Fibroblast of skin of right biceps (primary cell): ENCODE data around the gene VIT.
"Not testable (repeated sequence)": the region's sequence is repeated elsewhere in the genome, so short reads cannot be mapped to it uniquely, and the experiment has no call there.

Experiments
- DNase-seq: peaks from one replicate; pipeline ENCODE4 v3.0.0-alpha.2; 2013

Gene VIT

DNA sequence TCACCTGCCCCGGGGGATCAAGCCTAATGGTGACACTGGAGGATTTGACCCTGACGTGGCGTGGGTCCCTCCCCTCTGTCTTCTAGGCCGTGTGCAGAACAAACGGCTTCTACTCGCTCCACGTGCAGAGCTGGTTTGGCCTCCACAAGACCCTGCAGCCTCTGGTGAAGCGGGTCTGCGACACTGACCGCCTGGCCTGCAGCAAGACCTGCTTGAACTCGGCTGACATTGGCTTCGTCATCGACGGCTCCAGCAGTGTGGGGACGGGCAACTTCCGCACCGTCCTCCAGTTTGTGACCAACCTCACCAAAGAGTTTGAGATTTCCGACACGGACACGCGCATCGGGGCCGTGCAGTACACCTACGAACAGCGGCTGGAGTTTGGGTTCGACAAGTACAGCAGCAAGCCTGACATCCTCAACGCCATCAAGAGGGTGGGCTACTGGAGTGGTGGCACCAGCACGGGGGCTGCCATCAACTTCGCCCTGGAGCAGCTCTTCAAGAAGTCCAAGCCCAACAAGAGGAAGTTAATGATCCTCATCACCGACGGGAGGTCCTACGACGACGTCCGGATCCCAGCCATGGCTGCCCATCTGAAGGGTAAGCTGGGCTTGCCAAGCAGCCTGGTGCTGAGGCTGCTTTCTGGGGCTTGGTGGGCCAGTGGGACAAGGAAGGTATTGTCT is 112.0 kb downstream of the VIT start:
- DNase-seq = no peak

DNA sequence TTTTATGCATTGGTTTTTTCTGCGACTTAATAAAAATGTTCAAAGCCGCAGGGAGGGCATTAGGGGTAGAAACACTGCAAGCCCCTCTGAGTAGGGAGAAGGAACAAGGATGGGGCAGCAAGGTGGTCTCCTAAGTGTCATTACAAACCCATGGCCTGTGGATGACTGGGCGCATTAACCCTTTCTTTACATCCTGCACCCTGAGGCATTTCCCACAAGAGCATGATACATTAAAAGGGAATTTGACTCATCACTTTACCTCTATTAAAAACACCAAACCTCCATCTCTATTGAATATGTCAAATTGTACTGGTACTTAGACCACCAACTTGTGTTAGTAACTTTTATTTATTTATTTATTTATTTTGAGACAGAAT is 112.5 kb downstream of the VIT start:
- DNase-seq = no peak

DNA sequence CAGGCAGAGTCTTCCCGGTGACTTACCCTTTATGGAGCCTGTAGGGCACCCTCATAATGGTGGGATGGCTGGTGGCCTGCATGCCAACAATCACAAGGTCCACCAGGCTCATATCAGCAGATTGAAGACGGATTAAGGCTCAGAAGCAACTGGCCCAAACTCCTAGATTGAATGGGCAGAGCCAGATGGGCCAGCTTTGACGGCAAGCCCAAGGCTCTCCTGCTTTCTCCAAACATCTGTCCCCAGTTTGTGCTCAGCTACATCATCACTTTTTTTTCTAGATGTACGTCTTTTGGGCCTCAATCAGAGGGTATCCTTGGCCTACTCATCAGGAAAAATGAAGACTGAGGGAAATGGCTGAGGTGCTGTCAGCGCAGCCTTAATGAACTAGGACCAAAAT is 114.6 kb downstream of the VIT start:
- no peak for DNase-seq

DNA sequence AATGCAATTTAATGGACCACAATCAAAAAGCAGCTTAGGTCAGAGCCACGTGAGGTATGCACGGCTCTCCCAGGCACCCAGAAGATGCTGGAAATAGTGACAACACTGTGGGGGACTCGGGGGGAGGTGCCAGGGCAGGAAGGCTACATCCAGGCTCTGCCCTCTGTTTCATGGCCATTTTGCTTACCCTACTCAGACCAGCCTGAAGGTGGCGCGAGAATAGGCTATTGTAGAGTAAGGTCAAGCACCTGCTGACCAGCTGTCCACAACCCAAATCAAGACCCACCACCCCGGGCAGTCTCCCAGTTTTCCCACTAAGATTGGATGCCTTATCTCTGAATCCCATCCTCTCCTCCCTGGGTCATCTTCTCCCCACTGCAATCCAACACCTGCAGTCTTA is 115.7 kb downstream of the VIT start:
- no peak for DNase-seq

DNA sequence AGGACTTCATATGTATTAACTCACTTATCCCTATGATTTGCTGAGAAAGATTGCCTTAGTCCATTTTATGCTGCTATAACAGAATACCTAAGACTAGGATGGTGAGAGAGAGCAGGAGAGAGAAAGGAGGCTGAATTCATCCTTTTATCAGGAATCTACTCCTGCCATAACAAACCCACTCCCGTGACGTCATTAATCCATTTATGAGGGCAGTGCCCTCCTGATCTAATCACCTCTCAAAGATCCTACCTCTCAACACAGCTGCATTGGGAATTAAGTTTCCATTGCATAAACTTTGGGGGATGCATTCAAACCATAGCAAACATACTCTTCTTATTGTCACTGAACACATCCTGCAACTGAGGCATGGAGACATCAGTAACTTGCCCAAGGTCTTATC is 122.0 kb downstream of the VIT start:
- DNase-seq = no peak

DNA sequence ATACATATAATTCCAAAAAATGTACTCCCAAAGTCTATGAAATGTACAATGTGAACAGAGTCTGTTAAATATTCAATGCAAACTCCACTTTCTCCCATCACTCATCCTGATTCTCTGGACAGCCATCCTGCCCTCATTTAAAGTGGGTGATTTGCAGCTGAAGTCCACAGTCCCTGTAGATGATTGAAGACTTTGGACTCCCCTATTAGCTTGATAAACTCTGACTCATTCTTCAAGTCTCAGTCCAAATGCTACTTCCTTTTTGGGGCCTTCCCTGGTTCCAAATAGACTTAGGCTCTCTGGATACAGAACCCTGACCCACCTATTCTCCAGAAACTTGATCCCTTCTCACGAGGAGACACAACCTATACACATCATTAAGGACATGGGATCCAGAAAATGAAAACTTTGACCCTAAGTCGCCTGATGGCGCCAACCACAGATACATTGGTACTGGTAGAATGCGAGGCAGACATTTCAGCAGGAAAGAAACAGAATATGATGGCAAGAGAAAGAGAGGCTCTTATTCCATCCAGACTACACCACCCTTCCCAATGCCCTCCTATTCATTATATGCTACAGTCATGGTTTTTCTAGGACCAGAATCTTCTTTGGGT is 122.7 kb downstream of the VIT start:
- DNase-seq = no peak

DNA sequence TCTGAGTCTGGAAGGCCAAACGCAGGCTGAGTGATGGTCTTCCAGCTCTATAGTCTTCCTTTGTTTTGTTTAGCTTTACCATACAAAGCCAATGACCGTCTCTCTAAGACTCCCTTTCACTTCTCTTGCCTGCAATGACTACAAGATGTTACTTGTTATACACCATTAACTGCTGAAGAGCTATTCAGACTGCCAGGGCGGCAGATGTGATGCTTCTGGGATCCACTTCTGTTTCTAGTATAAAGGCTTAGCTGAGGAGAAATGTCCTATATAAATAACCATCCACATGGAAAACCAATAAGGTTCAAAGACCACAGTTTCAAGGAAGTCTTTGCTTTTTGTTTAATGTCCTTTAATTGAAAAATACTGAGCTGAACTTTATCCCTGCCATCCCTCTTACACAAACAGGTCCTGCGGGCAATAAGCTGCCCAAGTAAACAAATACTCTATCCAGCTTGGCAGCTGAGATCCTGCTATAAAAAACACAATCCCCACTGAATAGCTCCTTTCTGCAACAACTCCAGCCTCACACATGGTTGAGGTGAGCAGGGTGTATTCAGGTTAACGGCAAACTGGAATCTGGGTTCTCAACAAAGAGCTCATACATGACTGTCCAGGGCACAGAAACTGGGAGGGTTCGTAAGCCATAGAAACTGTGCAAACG is 124.6 kb downstream of the VIT start:
- no peak for DNase-seq

DNA sequence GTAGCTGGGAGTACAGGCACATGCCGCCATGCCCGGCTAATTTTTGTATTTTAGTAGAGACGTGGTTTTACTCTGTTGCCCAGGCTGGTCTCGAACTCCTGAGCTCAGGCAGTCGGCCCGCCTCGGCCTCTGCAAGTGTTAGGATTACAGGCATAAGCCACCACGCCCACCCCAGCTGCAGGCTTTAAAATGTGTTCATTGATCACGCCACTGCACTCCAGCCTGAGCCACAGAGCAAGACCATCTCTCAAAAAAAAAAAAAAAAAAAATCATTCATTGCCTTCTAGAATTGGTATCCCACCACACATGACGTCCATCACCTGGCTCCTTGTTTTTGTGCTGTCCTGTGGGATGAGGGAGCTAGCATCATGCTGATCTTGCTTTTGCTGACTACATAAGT is 127.4 kb downstream of the VIT start:
- DNase-seq = no peak

DNA sequence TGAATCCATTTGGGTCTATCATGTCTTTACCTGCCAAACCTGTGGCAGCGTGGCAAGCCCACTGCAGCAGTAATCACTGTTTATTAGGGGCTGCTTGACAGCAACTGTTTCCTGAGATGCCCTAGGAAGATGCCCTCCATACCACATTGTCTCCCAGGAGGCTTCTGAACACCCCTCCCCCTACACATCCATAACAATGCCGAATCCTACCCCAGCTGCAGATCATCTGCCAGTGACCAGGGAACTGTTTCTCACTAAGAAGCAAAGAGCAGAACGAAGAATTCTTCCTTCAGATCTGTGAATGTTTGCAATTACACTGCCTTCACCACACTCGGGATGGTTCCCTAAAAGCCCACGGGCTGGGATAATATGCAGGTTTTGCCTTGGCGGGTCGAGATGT is 127.8 kb downstream of the VIT start:
- DNase-seq = no peak

DNA sequence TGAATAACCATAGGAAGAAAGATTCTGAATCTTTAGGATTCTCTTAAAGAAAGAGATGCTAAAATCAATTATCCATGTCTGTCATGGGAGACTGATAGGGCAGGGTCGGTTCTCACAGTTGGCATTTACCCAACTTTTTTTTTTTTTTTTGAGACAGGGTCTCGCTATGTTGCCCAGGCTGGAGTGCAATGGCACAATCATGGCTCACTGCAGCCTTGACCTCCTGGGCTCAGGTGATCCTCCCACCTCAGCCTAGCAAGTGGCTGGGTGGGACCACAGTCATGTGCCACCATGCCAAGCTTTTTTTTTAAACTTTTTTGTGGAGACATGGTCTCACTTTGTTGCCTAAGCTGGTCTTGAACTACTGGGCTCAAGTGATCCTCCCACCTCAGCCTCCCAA is 128.2 kb downstream of the VIT start:
- DNase-seq = not testable (repeated sequence)

DNA sequence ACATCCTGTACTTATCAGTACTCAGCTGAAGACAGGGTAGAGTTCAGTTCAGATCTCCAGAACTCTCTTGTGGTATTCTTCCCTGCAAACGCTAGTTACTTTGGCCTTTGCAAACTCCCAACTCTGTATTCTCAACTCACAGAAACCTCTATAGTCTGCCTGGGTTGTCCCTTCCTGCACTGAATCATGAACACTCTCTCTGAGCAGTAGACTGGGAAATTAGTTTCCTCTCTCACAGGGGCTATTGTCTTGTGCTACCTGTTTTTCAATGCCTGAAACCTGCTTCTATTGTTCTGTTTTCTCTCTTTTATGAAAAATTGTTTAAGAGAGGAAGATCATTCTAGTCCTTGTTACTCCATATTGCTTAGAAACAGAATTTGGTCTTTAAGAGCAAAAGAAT is 134.7 kb downstream of the VIT start:
- DNase-seq = no peak

DNA sequence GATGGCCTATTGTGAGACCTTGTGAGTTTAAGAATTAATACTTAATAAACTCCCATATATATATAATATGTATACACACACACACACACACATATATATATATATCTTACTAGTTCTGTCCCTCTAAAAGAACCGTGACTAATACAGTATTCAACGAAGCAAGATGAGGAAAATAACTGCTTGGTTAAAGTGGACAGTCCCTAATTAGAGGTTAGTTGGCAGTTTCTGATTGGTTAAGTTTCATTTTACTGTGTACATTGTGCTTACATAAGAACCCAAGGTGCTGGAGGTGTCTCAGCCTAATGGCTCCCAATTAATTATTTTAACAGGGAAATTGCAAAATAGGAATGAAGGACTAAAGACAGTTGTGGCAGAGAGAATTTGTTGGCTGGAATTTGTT is 137.7 kb downstream of the VIT start:
- DNase-seq = no peak

DNA sequence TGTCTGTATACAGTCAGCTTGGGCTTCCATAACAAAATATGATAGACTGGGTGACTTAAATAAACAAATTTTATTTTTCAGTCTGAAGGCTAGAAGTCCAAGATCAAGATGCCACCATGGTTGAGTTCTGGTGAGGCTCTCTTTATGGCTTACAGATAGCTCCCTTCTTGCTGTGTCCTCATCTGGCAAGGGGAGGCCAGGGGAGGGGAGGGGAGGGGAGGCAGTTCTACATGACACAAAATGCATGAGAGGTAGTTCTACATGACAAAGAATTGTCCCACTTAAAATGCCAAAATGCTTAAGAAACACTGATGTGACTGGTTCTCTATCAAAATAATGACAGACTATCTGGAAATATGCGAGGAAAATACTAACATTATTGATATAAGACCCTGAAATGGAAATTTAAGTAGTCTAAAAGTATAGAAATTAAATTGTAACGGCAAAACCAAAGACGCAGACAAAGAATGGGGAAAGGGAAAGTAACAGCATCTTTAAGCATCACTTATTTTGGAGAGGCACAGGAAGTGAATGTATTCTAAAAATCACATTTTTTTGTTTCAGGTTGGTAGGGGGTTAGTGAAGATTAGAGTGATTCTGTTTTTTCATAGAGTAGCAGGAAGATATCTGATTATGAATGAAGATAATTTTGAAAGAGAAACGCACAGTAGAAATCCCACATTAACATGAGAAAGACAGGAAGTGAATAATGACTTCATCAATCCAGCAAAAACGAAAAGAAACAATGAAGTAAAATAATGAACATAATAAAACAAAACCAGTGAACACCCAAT is 138.4 kb downstream of the VIT start:
- no peak for DNase-seq

DNA sequence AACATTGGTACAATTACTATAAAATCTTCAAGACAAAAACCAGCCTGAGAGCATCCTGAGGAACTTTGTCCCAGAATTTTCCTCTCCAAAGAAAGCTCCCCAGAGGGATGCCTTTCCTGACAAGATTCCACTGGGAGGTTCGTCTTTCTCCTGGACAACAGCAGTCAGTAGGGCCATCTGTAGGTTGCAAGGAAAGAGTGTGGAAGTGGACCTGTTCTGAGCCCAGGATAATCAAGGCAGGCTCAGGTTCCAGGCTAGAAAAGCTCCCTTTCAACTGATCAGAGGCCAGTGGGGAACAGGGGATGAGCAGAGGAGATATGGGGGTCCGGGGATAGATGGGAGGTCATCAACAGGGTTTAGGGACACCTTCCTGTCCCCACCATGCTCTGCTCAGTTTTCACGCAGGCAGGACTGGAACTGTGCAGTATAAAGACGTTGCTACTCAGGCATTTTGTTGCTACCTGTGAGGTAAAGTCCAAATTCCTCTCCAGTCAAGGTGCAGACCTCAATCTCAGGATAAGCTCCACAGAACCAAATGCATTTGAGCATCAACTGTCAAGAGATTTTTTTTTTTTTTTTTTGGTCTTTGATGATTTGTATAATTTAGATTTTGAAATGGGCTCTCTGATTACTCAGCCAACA is 143.6 kb downstream of the VIT start:
- no peak for DNase-seq

DNA sequence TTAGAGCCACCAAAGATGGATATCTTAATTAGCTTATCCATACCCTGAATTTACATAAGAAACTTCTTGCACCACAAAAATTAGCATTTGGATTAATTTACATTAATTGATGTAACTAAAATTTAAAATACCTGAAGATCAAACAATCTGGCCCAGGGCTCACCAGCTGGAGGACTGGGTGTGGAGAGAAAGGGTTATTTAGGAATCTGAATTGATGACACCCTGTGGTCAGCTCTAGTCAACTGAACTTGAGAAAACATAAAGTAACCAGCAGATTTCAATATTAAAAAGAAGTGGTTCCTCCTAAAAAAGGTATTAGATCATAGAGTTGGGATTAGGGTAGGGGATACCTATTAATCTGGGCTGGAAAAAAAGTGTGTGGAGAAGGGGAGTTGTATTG is 147.3 kb downstream of the VIT start:
- no peak for DNase-seq

DNA sequence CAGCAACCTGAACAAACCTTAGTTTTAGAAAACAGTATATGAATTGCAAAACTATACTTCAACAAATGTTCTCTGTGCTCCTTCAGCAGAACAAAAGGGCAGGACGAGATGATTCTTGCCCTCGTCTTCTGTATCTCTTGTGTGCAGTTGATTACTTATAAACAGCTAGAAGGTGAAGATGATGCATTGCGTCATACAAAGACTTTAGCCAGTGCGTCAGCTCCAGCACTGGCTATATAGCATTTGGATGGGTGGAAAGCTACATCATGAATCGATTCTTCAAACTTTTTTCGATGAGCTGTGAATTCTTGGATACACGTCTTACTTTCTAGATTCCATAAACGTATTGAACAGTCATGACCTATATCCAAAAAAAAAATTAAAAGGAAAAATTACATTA is 152.8 kb downstream of the VIT start:
- DNase-seq = no peak

DNA sequence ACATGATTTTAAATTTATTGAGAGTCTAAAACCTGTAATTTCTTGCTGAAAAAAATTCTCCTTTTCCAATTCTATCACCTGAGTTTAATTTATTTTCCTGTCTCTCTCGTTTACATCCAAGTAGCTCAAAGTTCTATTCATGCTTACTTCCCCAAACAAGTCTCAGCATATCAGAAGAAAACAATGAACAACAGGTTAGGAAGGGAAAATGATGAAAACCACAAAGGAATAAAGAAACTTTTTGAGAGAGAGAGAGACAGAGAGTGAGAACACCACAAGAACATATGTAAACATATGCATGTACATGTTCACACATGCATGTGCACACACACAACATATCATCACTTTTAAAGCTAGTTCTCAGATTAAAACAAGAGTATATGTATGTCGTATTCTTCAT is 157.7 kb downstream of the VIT start:
- no peak for DNase-seq

DNA sequence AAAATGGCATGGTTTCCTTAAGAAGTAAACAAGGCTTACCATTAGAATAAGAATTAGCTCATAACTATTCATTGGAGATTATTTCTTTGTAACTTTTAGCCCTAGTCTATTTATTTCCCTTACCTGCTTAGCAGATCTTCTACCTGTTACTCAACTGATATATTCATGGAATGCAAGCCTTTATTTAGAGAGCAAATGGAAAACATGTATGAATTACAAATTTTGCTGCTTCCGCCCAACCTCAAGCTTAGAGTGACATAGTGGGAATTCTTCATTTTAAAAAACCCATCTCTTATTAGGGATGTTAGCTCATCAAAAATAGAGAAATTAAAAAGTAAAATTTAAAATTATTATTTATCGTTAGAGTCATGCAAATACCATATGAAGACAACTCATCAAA is 158.9 kb downstream of the VIT start:
- no peak for DNase-seq

DNA sequence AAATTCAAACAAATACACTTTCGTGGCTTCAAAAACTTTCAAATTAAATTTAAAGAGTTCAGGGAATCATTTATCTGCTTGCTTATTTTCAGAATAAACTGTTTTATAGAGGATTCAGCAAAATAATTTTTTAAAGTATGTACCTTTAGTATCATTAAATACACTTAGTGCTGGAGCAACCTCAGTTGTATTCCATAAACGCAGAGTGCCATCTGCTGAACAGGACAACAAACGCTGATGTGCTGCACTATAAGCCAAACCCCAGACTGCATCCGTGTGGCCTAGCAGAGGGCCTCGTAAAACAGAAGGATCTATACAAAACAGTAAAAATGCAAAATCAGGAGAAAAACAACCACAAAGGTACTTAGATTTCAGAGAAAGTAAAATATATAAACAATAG is 161.2 kb downstream of the VIT start:
- no peak for DNase-seq

DNA sequence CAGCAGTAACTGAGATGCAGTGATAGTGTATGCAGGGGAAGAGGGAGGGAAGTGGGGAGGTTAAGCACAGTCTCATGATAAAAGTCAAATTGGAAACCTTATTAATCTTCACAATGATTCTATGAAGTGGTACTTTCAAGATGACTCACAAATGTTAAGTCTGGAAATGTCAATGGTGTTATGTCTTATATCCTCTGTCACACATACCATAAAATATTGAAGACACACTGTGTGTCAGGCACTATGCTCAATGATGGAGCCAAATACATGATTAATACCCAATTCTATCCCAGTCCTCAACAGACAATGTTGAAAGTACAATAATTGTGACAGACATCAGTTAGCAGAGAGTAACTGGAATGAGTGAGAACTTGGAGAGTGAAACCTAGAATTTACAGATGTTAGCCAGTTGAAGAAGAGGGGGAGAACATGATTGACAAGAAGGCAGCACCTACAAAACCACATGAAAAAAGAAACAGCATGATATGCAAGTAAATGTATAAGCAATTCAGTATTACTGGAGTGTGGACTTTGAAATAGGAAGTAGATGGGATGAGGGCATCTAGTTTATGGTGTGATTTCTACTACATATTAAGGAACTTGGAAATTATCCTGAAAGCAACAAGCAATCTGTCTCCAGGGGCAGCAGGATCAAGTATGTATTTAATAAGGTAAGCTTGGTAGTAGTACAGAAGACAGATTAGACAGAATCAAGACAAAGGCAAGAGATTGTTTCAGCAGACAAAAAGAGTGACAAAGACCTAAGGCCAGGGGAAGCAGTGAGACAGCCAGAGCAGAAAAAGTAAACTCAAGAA is 162.3 kb downstream of the VIT start:
- no peak for DNase-seq

DNA sequence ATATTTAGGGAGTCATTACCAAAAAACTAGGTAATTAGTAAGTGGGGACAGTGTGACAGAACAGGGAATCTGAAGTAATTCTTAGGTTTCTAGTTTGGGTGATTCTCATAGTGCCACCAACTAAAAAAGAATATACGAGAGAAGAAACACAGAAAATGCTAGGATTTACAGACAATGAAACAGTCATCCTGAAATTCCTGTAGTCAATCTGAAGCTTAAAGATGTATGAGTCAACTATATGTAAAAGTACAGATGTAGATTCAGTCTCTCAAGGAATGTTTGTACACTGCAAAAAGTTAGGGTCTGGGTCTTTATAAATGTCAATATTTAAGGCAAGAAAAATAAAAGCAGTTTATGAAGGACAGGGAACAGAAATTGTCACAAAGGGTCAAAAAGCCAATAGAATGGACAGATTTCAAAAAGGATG is 162.9 kb downstream of the VIT start:
- no peak for DNase-seq

DNA sequence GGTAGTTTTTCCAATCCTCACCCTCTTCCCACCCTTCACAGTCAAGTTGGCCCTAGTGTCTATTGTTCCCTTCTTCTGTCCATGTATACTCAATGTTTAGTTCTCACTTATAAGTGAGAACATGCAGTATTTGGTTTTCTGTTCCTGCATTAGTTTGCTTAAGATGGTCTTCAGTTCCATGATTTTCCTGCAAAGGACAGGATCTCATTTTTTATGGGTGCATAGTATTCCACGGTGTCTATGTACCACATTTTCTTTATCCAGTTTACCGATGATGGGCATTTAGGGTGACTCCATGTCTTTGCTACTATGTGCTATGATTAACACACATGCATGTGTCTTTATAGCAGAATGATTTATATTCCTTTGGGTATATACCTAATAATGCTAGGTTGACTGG is 165.4 kb downstream of the VIT start:
- DNase-seq = no peak
